GM12875 (cell line): ENCODE data around the gene DBP.
"Not testable (repeated sequence)": the region's sequence is repeated elsewhere in the genome, so short reads cannot be mapped to it uniquely, and the experiment has no call there.

ENCODE experiments used
- H3K4me3 ChIP-seq: one replicate; pipeline ENCODE4 v1.5.1; 2011; ENCODE audit warnings: low read depth, low read length, control low read depth
- TF ChIP-seq, protein P1 (sequence below): IDR thresholded peaks from 2 replicates; pipeline ENCODE4 v1.5.1; 2011; ENCODE audit warnings: low read depth, mild to moderate bottlenecking, control low read depth, inconsistent platforms, low read length, moderate library complexity, borderline replicate concordance; ENCODE audit not compliant: insufficient read depth

The DBP gene

DNA sequence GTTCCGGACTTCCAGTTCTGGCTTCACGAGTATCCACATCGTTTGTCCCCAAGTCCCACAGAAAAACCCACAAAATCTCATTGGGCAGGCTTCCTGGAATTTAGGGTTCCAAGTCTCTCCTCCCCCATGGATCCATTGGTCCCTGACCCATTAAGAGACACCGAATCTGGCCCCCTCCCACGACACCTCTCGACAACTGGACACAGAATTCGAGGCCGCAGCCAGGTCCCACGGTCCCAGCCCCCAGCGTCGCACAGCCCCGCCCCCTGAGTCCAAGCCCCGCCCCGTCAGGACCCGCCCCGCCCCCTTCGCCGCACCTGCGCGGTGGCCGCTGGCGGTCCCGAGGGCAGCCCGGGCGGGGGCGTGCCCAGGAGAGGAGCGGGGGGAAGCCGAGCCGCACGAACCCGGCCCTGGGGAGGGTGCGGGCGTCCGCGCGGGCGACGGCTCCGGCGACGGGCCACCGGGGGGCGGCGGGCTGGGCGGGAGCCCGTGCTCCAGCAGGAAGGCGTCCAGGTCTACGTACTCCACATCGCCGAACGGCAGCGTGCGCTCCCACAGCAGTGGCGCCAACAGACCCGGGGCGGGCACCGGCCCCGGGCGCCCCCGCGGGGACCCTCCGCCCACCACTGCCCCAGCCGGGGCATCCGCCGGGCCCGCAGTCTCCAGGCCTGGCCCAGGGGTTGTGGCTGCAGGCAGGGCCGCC, 1.8 kb downstream of the DBP start:
- TF ChIP-seq, protein P1, sequence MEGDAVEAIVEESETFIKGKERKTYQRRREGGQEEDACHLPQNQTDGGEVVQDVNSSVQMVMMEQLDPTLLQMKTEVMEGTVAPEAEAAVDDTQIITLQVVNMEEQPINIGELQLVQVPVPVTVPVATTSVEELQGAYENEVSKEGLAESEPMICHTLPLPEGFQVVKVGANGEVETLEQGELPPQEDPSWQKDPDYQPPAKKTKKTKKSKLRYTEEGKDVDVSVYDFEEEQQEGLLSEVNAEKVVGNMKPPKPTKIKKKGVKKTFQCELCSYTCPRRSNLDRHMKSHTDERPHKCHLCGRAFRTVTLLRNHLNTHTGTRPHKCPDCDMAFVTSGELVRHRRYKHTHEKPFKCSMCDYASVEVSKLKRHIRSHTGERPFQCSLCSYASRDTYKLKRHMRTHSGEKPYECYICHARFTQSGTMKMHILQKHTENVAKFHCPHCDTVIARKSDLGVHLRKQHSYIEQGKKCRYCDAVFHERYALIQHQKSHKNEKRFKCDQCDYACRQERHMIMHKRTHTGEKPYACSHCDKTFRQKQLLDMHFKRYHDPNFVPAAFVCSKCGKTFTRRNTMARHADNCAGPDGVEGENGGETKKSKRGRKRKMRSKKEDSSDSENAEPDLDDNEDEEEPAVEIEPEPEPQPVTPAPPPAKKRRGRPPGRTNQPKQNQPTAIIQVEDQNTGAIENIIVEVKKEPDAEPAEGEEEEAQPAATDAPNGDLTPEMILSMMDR, result no peak
- peak overlapping the region; percentile 62 for H3K4me3 ChIP-seq

DNA sequence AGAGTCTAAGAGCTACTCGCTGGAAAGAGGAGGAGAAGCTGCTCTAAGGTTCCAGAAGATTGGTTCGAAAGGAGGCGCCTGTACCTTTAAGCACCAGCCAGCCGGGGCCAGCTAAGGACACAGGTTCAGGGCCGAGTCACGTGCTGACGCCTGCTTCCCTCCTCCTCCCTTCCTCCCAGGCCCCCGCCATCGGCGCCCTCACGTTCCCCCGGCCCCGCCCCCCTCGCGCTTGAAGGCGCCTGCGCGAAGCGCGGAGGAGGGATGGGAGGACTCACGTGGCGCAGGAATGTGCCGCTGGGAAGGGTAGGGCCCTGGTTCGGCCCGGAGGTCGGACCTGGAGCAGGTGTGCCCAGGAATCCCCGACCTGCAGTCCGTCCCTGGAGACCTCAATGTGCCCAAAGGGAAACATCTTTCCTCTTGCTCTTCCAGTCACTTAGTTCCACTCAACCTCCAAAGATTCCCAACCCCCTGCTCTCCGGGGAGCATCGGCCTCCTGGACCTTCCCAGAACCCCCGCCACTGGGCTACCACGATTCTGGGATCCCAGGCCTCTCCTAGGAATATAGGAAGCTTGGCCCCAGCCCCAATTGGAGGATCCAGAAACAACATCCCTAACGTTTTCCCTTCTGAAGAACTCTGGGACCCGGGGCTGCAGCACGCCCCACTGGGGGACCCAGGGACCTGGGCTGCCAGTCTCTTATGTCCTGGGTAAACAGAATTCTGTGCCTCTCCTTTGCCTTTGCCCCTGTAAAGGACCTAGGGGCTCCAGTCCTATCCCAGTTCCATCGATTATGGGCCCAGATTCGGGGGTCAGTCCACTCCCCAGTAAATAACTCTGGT, 2.5 kb downstream of the DBP start:
- H3K4me3 ChIP-seq, result peak overlapping the region; percentile 47
- TF ChIP-seq, protein P1, result no peak

DNA sequence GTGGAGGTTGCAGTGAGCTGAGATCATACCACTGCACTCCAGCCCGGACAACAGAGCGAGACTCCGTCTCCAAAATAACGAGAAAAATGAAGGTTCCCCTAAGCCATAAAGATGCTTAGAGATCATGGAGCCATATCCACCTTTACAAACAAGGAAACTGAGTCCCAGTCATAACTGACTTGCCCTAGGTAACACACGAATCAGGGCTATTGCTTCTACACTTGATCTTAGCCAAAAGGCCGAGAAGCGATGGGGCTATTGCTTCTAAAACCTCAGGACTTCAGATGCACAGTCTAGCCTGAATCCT, 3.2 kb downstream of the DBP start:
- TF ChIP-seq, protein P1, result no peak
- H3K4me3 ChIP-seq, result peak overlapping the region; percentile 47

DNA sequence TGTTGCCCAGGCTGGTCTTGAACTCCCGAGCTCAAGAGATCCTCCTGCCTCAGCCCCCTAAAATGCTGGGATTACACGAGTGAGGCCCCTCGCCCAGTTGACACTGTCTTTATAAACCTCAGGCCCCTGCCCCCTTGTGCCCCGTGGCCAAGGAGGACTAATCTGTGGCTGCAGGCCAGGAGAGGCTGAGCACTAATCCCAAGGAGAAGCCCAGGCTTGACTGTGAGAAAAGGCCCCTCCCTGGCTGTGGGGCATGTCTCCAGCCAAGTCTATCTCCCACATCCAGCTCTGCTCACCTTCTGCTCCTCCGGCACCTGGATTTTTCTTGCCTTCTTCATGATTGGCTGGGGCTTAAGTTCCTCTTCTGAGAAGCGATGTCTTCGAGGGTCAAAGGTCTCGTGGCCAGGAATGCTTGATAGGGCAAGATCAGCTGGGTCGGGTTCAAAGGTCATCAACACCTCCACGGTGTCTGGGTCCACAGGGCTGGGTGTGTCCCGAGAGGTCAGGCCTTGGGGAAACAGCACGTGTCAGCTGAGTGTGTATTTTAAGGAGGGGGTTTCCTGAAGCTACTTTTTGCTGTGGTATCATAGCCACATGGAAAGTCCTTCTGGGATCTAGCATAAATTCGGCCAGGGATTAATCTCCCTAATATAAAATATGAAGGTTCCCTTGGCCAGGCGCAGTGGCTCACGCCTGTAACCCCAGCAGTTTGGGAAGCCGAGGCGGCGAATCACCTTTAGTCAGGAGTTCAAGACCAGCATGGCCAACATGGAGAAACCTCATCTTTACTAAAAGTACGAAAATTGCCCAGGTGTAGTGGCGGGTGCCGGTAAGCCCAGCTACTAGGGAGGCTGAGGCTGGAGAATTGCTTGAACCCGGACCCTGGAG, 3.8 kb downstream of the DBP start:
- H3K4me3 ChIP-seq, result no peak overlapping the region
- TF ChIP-seq, protein P1, result no peak

DNA sequence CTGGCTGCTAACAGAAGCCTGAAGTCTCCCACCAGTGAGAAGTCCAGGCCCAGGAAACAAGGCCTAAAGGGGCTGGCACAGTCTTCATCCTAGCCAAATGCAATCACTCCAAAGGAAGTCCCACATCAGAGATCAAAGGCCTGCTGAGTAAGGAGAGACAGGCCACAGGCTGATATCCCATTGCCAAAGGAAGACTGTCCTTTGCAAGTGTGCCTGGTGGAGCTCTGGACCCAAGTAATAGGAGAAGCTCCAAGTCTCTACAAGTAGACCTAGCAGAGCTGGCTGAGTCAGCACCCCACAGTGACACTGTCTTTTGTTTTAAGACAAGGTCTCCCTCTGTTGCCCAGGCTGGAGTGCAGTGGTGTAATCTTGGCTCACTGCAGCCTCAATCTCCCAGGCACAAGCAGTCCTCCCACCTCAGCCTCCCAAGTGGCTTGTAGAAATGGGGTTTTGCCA, 4.5 kb downstream of the DBP start:
- TF ChIP-seq, protein P1, result no peak
- no peak overlapping the region for H3K4me3 ChIP-seq

DNA sequence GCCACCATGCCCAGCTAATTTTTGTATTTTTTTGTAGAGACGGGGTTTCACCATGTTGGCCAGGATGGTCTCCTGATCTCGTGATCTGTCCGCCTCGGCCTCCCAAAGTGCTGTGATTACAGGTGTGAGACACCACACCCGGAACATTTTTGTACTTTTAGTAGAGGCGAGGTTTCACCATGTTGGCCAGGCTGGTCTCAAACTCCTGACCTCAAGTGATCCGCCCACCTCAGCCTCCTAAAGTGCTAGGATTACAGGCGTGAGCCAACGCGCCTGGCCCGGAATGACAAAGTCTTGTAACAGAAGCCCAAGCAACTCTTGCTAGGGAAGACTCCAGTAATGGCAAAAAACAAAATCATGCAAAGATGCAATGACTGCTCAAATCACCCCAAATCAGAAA, 4.9 kb downstream of the DBP start:
- not testable (repeated sequence) for H3K4me3 ChIP-seq

DNA sequence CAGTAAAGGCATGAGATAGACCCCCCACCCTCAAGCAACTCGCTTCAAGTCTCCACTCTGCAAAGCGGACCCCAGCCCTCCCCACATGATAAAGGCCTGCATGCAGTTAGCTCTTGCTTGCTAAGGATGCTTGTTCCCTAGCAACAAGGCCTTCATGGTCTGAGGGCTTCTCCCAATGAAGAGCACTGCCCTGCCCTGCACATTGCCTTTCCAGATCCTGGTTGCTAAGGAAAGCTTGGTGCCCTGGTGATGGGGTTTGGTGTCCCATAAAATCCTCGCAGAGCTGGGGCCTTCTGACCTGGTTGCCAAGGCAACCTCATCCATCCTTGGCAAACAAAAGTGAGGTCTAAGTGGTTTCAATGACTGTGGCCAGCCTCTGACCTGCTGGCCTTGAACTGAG, 6.0 kb downstream of the DBP start:
- TF ChIP-seq, protein P1, result no peak
- no peak overlapping the region for H3K4me3 ChIP-seq
